HEK293 (cell line): Measurements from ENCODE around the gene XIRP1.

Experiments used
- CTCF ChIA-PET: fragments of 350-600 bp; formaldehyde crosslinking; extraction: SDS; loops from one replicate; lab custom pipeline; 2021; ENCODE audit warnings: antibody characterized with exemption; lab: Yijun Ruan, JAX
- POLR2A ChIA-PET: fragments of 300-600 bp; formaldehyde crosslinking; extraction: SDS; loops from one replicate; lab custom pipeline; 2020; ENCODE audit warnings: antibody characterized with exemption, inconsistent platforms; lab: Yijun Ruan, JAX
- H3K27ac ChIP-seq: fragments of 200-500 bp; sonication (Bioruptor generic); 2 replicates; pipeline ENCODE4 v1.5.1; 2014; ENCODE audit warnings: low read depth, low read length, control low read depth, inconsistent platforms; ENCODE audit errors: extremely low read depth
- H3K36me3 ChIP-seq, 2 experiments: fragments of 200-500 bp in 1 of 2; sonication (Bioruptor generic) in 1 of 2; 1 replicate in 1 of 2; 2 replicates in 1 of 2; pipeline ENCODE4 v1.5.1; 2014 to 2017; ENCODE audit warnings: inconsistent platforms in 2 of 2, low read length in 2 of 2; ENCODE audit not compliant: control insufficient read depth in 2 of 2, insufficient read depth in 1 of 2
- H3K4me1 ChIP-seq: fragments of 200-500 bp; sonication (Bioruptor generic); 2 replicates; pipeline ENCODE4 v1.5.1; 2014; ENCODE audit warnings: mild to moderate bottlenecking, low read length, inconsistent platforms; ENCODE audit not compliant: control insufficient read depth, insufficient read depth
- H3K4me3 ChIP-seq: 2 replicates; pipeline ENCODE4 v1.5.1; 2011; ENCODE audit warnings: low read depth, mild to moderate bottlenecking, control low read depth, low read length, moderate library complexity
- H3K9me3 ChIP-seq: fragments of 200-500 bp; sonication (Bioruptor generic); 2 replicates; pipeline ENCODE4 v1.5.1; 2014; ENCODE audit warnings: low read depth, low read length, inconsistent platforms; ENCODE audit not compliant: control insufficient read depth, insufficient read depth
- BCL6B ChIP-seq: fragments of 450-650 bp; formaldehyde crosslinking; IDR thresholded peaks from 2 replicates; pipeline ENCODE4 v1.5.1; 2017; ENCODE audit warnings: missing biosample characterization, missing genetic modification characterization
- ZBTB8A ChIP-seq: fragments of 450-650 bp; formaldehyde crosslinking; IDR thresholded peaks from 2 replicates; pipeline ENCODE4 v1.5.1; 2016; ENCODE audit warnings: missing biosample characterization, missing genetic modification characterization
- ZEB2 ChIP-seq: fragments of 450-650 bp; formaldehyde crosslinking; IDR thresholded peaks from 2 replicates; pipeline ENCODE4 v1.5.1; 2016; ENCODE audit warnings: missing biosample characterization, missing genetic modification characterization
- ZNF133 ChIP-seq: fragments of 450-650 bp; formaldehyde crosslinking; IDR thresholded peaks from 2 replicates; pipeline ENCODE4 v1.5.1; 2016; ENCODE audit warnings: missing biosample characterization, missing genetic modification characterization
- ZNF175 ChIP-seq: fragments of 450-650 bp; formaldehyde crosslinking; IDR thresholded peaks from 2 replicates; pipeline ENCODE4 v1.5.1; 2016; ENCODE audit warnings: missing biosample characterization, missing genetic modification characterization
- ZNF19 ChIP-seq: fragments of 450-650 bp; formaldehyde crosslinking; IDR thresholded peaks from 2 replicates; pipeline ENCODE4; 2016; ENCODE audit warnings: missing biosample characterization, missing genetic modification characterization, low read depth
- ZNF350 ChIP-seq: fragments of 450-650 bp; formaldehyde crosslinking; IDR thresholded peaks from 2 replicates; pipeline ENCODE4 v1.5.0; 2017; ENCODE audit warnings: missing biosample characterization, mild to moderate bottlenecking, missing genetic modification characterization
- ZNF518A ChIP-seq: fragments of 450-650 bp; formaldehyde crosslinking; conservative IDR thresholded peaks from 2 replicates; pipeline ENCODE4 v1.5.1; 2016; ENCODE audit warnings: low read depth, missing biosample characterization, missing genetic modification characterization
- ZNF596 ChIP-seq: fragments of 450-650 bp; IDR thresholded peaks from 2 replicates; pipeline ENCODE4 v1.5.0; 2018; ENCODE audit warnings: missing biosample characterization, mild to moderate bottlenecking, missing genetic modification characterization, moderate library complexity
- ZNF654 ChIP-seq: fragments of 450-650 bp; formaldehyde crosslinking; IDR thresholded peaks from 2 replicates; pipeline ENCODE4 v1.5.1; 2016; ENCODE audit warnings: low read depth, missing biosample characterization, missing genetic modification characterization
- ZNF701 ChIP-seq: fragments of 450-650 bp; formaldehyde crosslinking; IDR thresholded peaks from 2 replicates; pipeline ENCODE4 v1.5.1; 2016; ENCODE audit warnings: missing biosample characterization, missing genetic modification characterization

The XIRP1 gene

GRCh38 chr3:39209329-39209970 lies 17.1 kb upstream of the XIRP1 start:
- Histone ChIP-seq H3K27ac (no peak overlapping the region), H3K4me3 (no peak overlapping the region), H3K9me3 (no peaks in the 10 kb centered on the region), H3K4me1 (no peaks in the 10 kb centered on the region), H3K36me3 (no peaks in the 10 kb centered on the region)
- no peak for TF ChIP-seq ZEB2 (tag by site-specific recombination)
- TF ChIP-seq ZNF133 (tag by site-specific recombination) = peak; percentile 84
- TF ChIP-seq ZNF701 (tag by site-specific recombination) = no peak
- no peak for TF ChIP-seq ZNF518A (tag by site-specific recombination)
- POLR2A ChIA-PET = no interaction called here
- CTCF ChIA-PET = interaction anchor here (2.7 to 2.8 kb wide), 2 partner anchors 19 to 79 kb away, joined by 12 to 13 read pairs; no protein-coding TSS in a partner anchor

GRCh38 chr3:39208463-39209055 lies 16.2 kb upstream of the XIRP1 start:
- Histone ChIP-seq H3K4me1 (no peaks in the 10 kb centered on the region), H3K36me3 (no peaks in the 10 kb centered on the region), H3K4me3 (no peak overlapping the region), H3K27ac (no peak overlapping the region), H3K9me3 (no peaks in the 10 kb centered on the region)
- TF ChIP-seq ZNF350 (tag by site-specific recombination) (no peak), ZNF175 (tag by site-specific recombination) (no peak), ZNF596 (tag by site-specific recombination) (no peak), ZNF654 (peak; percentile 27; the same call in 1 of the 2 replicates), ZNF19 (no peak)
- ChIA-PET POLR2A (no interaction called here), CTCF (interaction anchor here (0.6 to 2.8 kb wide), 7 partner anchors 16 to 141 kb away, joined by 3 to 13 read pairs (median 3); partner anchors contain the start of gene CX3CR1)

GRCh38 chr3:39207361-39208186 lies 15.2 kb upstream of the XIRP1 start:
- Histone ChIP-seq H3K27ac (no peak overlapping the region), H3K36me3 (no peaks in the 10 kb centered on the region), H3K9me3 (no peaks in the 10 kb centered on the region), H3K4me1 (no peaks in the 10 kb centered on the region)
- POLR2A ChIA-PET = no interaction called here
- CTCF ChIA-PET = interaction anchor here (0.6 to 2.8 kb wide), 10 partner anchors 17 to 140 kb away, joined by 3 to 13 read pairs (median 3); partner anchors contain the start of gene CX3CR1
- TF ChIP-seq BCL6B (tag by site-specific recombination) (0 out of 2 replicates have a peak, but pooled peaks have one; percentile 19), ZBTB8A (no peak)
- TF ChIP-seq, all 188 proteins: peak for 1
- H3K4me3 ChIP-seq = no peak overlapping the region
